NB4 (cell line): Measurements from ENCODE around the gene LRPPRC.

ENCODE experiments used
- DNase-seq: peaks from one replicate; pipeline ENCODE4 v3.0.0; 2010; ENCODE audit warnings: low read depth
- H3K4me3 ChIP-seq: one replicate; pipeline ENCODE4 v1.5.1; 2011; ENCODE audit warnings: mild to moderate bottlenecking, low read depth, low read length, moderate library complexity
- CTCF ChIP-seq: IDR thresholded peaks from one replicate; pipeline ENCODE4 v1.5.1; 2012; ENCODE audit warnings: low read depth, low read length
- MAX ChIP-seq: IDR thresholded peaks from 2 replicates; pipeline ENCODE4 v1.6.1; 2011; ENCODE audit warnings: low read depth, low read length
- MYC ChIP-seq: IDR thresholded peaks from 2 replicates; pipeline ENCODE4 v1.6.1; 2011; ENCODE audit warnings: low read depth, low read length
- POLR2A ChIP-seq: IDR thresholded peaks from 2 replicates; pipeline ENCODE4 v1.6.1; 2011; ENCODE audit warnings: mild to moderate bottlenecking; ENCODE audit not compliant: insufficient read length; ENCODE audit errors: extremely low read depth

The LRPPRC gene

GRCh38 chr2:43941966-43942365 lies 53.8 kb downstream of the LRPPRC start:
- H3K4me3 ChIP-seq, result no peak overlapping the region
- no peak for TF ChIP-seq MYC
- TF ChIP-seq MAX, result no peak
- no peak for TF ChIP-seq CTCF
- TF ChIP-seq POLR2A, result no peak
- no peak for DNase-seq

- H3K4me3 ChIP-seq, result no peak overlapping the region
- TF ChIP-seq MAX (no peak), MYC (no peak), CTCF (no peak), POLR2A (no peak)
- no peak for DNase-seq
These were observed 54.4 kb downstream of the LRPPRC start for GRCh38 chr2:43941359-43941758.

- no peak for DNase-seq
- no peak overlapping the region for H3K4me3 ChIP-seq
- no peak for TF ChIP-seq MAX
- TF ChIP-seq CTCF, result no peak
- no peak for TF ChIP-seq MYC
- no peak for TF ChIP-seq POLR2A
These were observed 56.0 kb downstream of the LRPPRC start for GRCh38 chr2:43939695-43940256.

GRCh38 chr2:43937269-43937820 lies 58.4 kb downstream of the LRPPRC start:
- H3K4me3 ChIP-seq, result no peak overlapping the region
- TF ChIP-seq MYC (no peak), POLR2A (no peak), MAX (no peak), CTCF (no peak)
- DNase-seq, result no peak

GRCh38 chr2:43934567-43934966 lies 61.2 kb downstream of the LRPPRC start:
- TF ChIP-seq CTCF, result no peak
- TF ChIP-seq MYC, result no peak
- no peak for TF ChIP-seq MAX
- no peak for TF ChIP-seq POLR2A
- no peak for DNase-seq
- no peak overlapping the region for H3K4me3 ChIP-seq

- TF ChIP-seq MAX (no peak), POLR2A (no peak), CTCF (no peak), MYC (no peak)
- H3K4me3 ChIP-seq, result no peak overlapping the region
These were observed 64.5 kb downstream of the LRPPRC start for GRCh38 chr2:43931293-43931692.

More at GRCh38 chr2:43931293-43931692, 64.5 kb downstream of the LRPPRC start:
- no peak for DNase-seq
